ENCODE results near the gene GRM1. TPM values are rescaled to one million over a fixed set of nuclear protein-coding genes. Genes with fewer than 3 reads are reported as not detected.
"Not testable (repeated sequence)": the region's sequence is repeated elsewhere in the genome, so short reads cannot be mapped to it uniquely, and the experiment has no call there.

Gene GRM1
- total RNA-seq, 1 donor from 2014 or later, result 0.41 TPM

DNA sequence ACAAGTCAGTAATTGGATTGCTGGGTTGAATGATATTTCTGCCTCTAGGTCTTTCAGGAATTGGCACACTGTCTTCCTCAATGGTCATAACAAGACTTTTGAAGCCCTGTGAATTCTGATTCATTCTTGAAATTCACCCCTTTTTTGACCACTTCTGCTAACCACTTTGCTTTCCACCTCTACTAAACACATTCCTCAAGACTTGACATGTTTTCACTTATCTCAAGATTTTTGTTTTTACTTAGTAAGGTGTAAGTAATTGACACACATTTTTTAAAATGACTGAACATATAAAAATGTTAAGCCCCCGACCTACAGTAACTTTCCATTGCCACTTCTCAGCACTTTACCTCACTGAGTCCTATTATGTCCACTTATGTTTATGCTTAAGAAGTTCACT lies 239.1 kb downstream of the GRM1 start:
- no peak for DNase-seq (ENCODE audit: low spot score, unreplicated experiment)
- Mint-ChIP-seq H3K27me3 (no peaks in the 10 kb centered on the region), H3K4me3 (ENCODE audit: low read depth) (no peak overlapping the region), H3K27ac (no peak overlapping the region), H3K36me3 (ENCODE audit: insufficient read depth) (no peaks in the 10 kb centered on the region), H3K9me3 (ENCODE audit: low read depth) (peaks cover 12% of the 10 kb centered on the region), H3K4me1 (ENCODE audit: low read depth) (peaks cover 36% of the 10 kb centered on the region)
- TF ChIP-seq, protein P1, sequence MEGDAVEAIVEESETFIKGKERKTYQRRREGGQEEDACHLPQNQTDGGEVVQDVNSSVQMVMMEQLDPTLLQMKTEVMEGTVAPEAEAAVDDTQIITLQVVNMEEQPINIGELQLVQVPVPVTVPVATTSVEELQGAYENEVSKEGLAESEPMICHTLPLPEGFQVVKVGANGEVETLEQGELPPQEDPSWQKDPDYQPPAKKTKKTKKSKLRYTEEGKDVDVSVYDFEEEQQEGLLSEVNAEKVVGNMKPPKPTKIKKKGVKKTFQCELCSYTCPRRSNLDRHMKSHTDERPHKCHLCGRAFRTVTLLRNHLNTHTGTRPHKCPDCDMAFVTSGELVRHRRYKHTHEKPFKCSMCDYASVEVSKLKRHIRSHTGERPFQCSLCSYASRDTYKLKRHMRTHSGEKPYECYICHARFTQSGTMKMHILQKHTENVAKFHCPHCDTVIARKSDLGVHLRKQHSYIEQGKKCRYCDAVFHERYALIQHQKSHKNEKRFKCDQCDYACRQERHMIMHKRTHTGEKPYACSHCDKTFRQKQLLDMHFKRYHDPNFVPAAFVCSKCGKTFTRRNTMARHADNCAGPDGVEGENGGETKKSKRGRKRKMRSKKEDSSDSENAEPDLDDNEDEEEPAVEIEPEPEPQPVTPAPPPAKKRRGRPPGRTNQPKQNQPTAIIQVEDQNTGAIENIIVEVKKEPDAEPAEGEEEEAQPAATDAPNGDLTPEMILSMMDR (IDR thresholded peaks at IDR 0.05; ENCODE audit: unreplicated experiment), result no peak

DNA sequence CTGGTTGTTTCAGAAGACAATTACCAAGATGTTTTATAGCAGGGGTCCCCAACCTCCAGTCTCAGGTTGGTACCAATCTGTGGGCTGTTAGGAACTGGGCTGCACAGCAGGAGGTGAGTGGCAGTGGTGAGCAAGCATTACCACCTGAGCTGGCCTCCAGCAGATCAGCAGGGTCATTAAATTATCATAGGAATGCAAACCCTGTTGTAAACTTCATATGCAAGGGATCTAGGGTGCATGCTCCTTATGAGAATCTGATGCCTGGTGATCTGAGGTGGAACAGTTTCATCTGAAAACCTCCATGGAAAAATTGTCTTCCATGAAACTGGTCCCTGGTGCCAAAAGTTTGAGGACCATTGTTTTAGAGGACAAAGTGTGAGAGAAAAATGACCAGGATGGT lies 240.6 kb downstream of the GRM1 start:
- TF ChIP-seq, protein P1 (IDR thresholded peaks at IDR 0.05; ENCODE audit: unreplicated experiment), result no peak
- H3K4me1 Mint-ChIP-seq (ENCODE audit: low read depth), result peaks cover 38% of the 10 kb centered on the region
- H3K27ac Mint-ChIP-seq, result peak overlapping the region; percentile 11
- H3K4me3 Mint-ChIP-seq (ENCODE audit: low read depth), result no peak overlapping the region
- no peaks in the 10 kb centered on the region for H3K36me3 Mint-ChIP-seq (ENCODE audit: insufficient read depth)
- no peaks in the 10 kb centered on the region for H3K27me3 Mint-ChIP-seq
- no peak for DNase-seq (ENCODE audit: low spot score, unreplicated experiment)
- peaks cover 12% of the 10 kb centered on the region for H3K9me3 Mint-ChIP-seq (ENCODE audit: low read depth)

DNA sequence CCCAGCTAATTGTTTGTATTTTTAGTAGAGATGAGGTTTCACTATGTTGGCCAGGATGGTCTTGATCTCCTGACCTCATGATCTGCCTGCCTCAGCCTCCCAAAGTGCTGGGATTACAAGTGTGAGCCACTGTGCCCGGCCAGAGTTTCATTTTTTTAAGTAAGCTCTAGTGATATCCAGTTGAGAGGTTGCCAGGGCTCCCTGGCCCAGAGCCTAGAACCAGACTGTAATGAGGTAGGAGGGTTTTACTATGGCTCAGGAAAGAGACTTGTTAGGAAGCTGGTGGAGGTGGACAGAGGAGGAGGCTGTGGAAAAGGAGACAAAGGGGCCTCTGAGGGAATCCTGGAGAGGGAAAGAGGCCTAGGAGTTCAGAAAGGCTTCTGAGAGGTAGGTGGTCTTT lies 242.3 kb downstream of the GRM1 start:
- Mint-ChIP-seq H3K27ac (peak overlapping the region; percentile 53), H3K4me1 (ENCODE audit: low read depth) (peaks cover 43% of the 10 kb centered on the region)
- H3K36me3 Mint-ChIP-seq (ENCODE audit: insufficient read depth); DNase-seq (ENCODE audit: low spot score, unreplicated experiment); H3K27me3 Mint-ChIP-seq; H3K9me3 Mint-ChIP-seq (ENCODE audit: low read depth); H3K4me3 Mint-ChIP-seq (ENCODE audit: low read depth): not testable (repeated sequence)

DNA sequence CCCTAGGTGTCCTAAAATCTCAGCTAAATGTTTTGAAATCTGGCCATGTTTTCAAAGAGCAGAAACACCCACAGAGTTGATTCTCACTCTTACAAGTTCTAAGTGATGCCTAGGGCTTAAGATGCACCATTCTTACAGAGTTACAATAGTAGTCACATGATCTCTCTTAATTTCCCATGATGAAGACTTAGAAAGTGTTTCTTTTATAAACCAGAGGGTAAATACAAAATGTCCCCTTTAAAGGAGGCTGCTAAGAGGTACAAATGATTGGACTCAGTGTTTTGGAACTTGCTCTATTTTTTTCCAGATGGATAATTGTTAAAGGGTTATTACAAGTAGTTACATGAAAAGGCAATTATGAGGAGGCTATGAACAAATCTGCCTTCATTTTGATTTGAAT lies 244.6 kb downstream of the GRM1 start:
- Mint-ChIP-seq H3K36me3 (ENCODE audit: insufficient read depth) (no peaks in the 10 kb centered on the region), H3K27me3 (no peaks in the 10 kb centered on the region), H3K4me3 (ENCODE audit: low read depth) (no peak overlapping the region), H3K4me1 (ENCODE audit: low read depth) (peaks cover 43% of the 10 kb centered on the region), H3K9me3 (ENCODE audit: low read depth) (no peaks in the 10 kb centered on the region), H3K27ac (no peak overlapping the region)
- TF ChIP-seq, protein P1 (IDR thresholded peaks at IDR 0.05; ENCODE audit: unreplicated experiment), result no peak
- no peak for DNase-seq (ENCODE audit: low spot score, unreplicated experiment)

DNA sequence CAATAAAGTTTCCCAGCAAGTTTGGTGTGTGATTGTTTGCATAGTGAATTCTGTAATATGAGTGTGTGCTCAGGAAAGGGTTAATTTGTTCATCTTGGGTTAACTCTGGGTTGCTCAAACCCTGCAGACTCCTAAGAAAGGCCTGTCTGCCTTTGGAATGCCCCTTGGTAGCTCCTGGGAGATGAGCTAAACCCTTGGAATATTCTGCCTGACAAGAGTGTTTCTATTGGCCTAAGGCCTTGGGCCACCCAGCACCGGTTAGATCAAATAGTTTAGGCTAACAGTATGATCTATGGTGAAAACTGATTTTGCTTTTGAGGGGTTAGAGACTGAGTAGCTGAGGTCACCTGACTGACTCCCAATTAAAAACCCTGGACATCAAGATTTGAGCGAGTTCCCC lies 248.3 kb downstream of the GRM1 start:
- TF ChIP-seq, protein P1 (IDR thresholded peaks at IDR 0.05; ENCODE audit: unreplicated experiment), result no peak
- no peak for DNase-seq (ENCODE audit: low spot score, unreplicated experiment)
- no peaks in the 10 kb centered on the region for H3K36me3 Mint-ChIP-seq (ENCODE audit: insufficient read depth)
- no peak overlapping the region for H3K27ac Mint-ChIP-seq
- H3K27me3 Mint-ChIP-seq, result no peaks in the 10 kb centered on the region
- H3K4me3 Mint-ChIP-seq (ENCODE audit: low read depth), result no peak overlapping the region
- peaks cover 14% of the 10 kb centered on the region for H3K4me1 Mint-ChIP-seq (ENCODE audit: low read depth)
- H3K9me3 Mint-ChIP-seq (ENCODE audit: low read depth), result no peaks in the 10 kb centered on the region

DNA sequence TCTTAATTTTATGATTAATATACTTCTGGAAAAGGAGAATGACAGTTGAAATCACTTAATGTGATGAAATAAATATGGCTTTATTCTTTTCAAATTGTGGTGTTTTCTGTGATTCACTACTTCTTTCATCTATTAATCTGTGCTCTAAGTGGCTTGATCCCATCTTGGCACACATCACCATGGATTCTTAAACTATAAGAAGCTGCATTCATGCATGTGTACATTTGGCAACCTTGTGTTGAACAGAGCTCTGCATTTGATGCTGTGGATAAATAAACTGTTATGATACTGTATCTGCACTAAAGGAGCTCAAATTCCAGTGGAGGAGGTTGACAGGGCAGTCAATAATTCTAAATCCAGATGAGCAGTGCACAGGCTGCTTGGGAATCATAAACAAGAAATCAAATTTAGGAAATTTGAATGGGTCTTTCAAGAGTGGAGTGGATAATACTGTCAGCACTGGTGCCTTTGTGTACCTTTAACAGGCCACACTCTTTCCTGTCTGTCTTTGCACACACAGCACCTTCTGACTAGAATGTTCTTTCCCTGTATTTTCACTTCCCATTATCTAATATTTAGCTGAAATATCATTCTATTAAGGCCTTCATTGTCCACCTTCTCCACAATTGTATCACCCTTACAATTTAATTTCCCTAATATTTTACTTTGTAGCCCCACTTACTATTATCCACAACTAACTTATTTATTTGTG lies 252.9 kb downstream of the GRM1 start:
- Mint-ChIP-seq H3K9me3 (ENCODE audit: low read depth) (peaks cover 6% of the 10 kb centered on the region), H3K4me3 (ENCODE audit: low read depth) (no peak overlapping the region), H3K27ac (no peak overlapping the region), H3K36me3 (ENCODE audit: insufficient read depth) (no peaks in the 10 kb centered on the region), H3K27me3 (no peaks in the 10 kb centered on the region), H3K4me1 (ENCODE audit: low read depth) (peaks cover 1% of the 10 kb centered on the region)
- TF ChIP-seq, protein P1 (IDR thresholded peaks at IDR 0.05; ENCODE audit: unreplicated experiment), result no peak
- DNase-seq (ENCODE audit: low spot score, unreplicated experiment), result no peak

Measured in progenitor cell of endocrine pancreas (in vitro differentiated cells).